HepG2 (cell line): ENCODE results near the gene ZNF276. TPM values are rescaled to one million over a fixed set of nuclear protein-coding genes. Genes with fewer than 3 reads are reported as not detected.

Source experiments
- ATAC-seq: fragments of 200-7000 bp; cut with Tn5 transposase; 3 replicates; pipeline ENCODE4 v1.9.1; 2020; ENCODE audit warnings: mild to moderate bottlenecking, moderate library complexity
- BruUV-seq: library from RNA; stranded (reverse); fragments of 400-500 nt; replicated peaks from 2 replicates; lab custom pipeline; 2021; lab: Mats Ljungman, UMichigan
- CTCF ChIA-PET: fragments of 300-600 bp; formaldehyde crosslinking; extraction: SDS; loops from one replicate; lab custom pipeline; 2021; ENCODE audit warnings: low total read pairs, inconsistent platforms, low intra/inter-chr PET ratio; lab: Yijun Ruan, JAX
- POLR2A ChIA-PET: fragments of 350-600 bp; sonication (Branson Sonifier 250); formaldehyde crosslinking; loops from one replicate; lab custom pipeline; 2020; ENCODE audit warnings: antibody characterized with exemption, inconsistent platforms; lab: Yijun Ruan, JAX
- DNase-seq: peaks from one replicate; pipeline ENCODE4 v3.0.0-alpha.2; 2015; ENCODE audit warnings: low spot score
- FAIRE-seq: peaks from 3 replicates; lab custom pipeline; 2011; peaks lifted over from hg19 to GRCh38; lab: Jason Lieb, UNC
- H2AFZ ChIP-seq: one replicate; pipeline ENCODE4 v1.6.1; 2011; ENCODE audit warnings: low read length, inconsistent platforms
- H3K27ac ChIP-seq: fragments of 300-600 bp; 3 replicates; pipeline ENCODE4 v1.8.0; 2011; ENCODE audit warnings: mixed run types, mild to moderate bottlenecking, mixed read lengths, low read length, inconsistent platforms; ENCODE audit not compliant: insufficient read depth; ENCODE audit errors: extremely low read length
- H3K27me3 ChIP-seq, 2 experiments: fragments of 200-600 bp in 1 of 2; 2 replicates in 1 of 2; 3 replicates in 1 of 2; pipeline versions ENCODE4 v1.6.0 to v1.8.0; 2011; ENCODE audit warnings: low read length in 2 of 2, mild to moderate bottlenecking in 2 of 2, moderate library complexity in 2 of 2, inconsistent platforms in 1 of 2; ENCODE audit not compliant: insufficient read depth in 2 of 2, control insufficient read depth in 1 of 2
- H3K36me3 ChIP-seq, 2 experiments: fragments of 200-600 bp in 1 of 2; replicated peaks in 1 of 2; 2 replicates in 1 of 2; 3 replicates in 1 of 2; pipeline versions ENCODE4 v1.5.1 to v1.8.0; 2011; ENCODE audit warnings: low read length in 2 of 2, inconsistent platforms in 1 of 2; ENCODE audit not compliant: insufficient read depth in 2 of 2, control insufficient read depth in 1 of 2
- H3K4me1 ChIP-seq: 2 replicates; pipeline ENCODE4 v1.5.1; 2012; ENCODE audit warnings: low read length, inconsistent platforms; ENCODE audit not compliant: insufficient read depth
- H3K4me2 ChIP-seq: 2 replicates; pipeline ENCODE4 v1.6.0; 2011; ENCODE audit warnings: low read depth, low read length, inconsistent platforms
- H3K4me3 ChIP-seq, 3 experiments: fragments of 200-600 bp in 1 of 3; sonication (generic), shearing (Covaris generic) in 1 of 3; replicated peaks in 1 of 3; 2 replicates each; pipeline ENCODE4 v1.5.1; 2011 to 2016; ENCODE audit warnings: low read length in 3 of 3, inconsistent platforms in 2 of 3, low read depth in 2 of 3, mild to moderate bottlenecking in 2 of 3, control low read depth in 1 of 3, mixed read lengths in 1 of 3; ENCODE audit not compliant: insufficient read depth in 1 of 3
- H3K79me2 ChIP-seq: one replicate; pipeline ENCODE4 v1.6.1; 2011; ENCODE audit warnings: low read length, inconsistent platforms; ENCODE audit not compliant: insufficient read depth
- H3K9ac ChIP-seq: 2 replicates; pipeline ENCODE4 v1.6.0; 2011; ENCODE audit warnings: mild to moderate bottlenecking, low read depth, low read length, inconsistent platforms; ENCODE audit not compliant: insufficient read depth
- H3K9me3 ChIP-seq: 2 replicates; pipeline ENCODE4 v1.5.1; 2012; ENCODE audit warnings: mild to moderate bottlenecking, low read length
- H4K20me1 ChIP-seq: 2 replicates; pipeline ENCODE4 v1.6.0; 2011; ENCODE audit warnings: inconsistent platforms, mild to moderate bottlenecking, low read length, moderate library complexity; ENCODE audit not compliant: insufficient read depth
- MAX ChIP-seq: IDR thresholded peaks from 2 replicates; pipeline ENCODE4 v1.6.1; 2012; ENCODE audit warnings: inconsistent platforms
- SNRNP70 ChIP-seq: fragments of 200-400 bp; formaldehyde crosslinking; IDR thresholded peaks from 2 replicates; pipeline ENCODE4 v1.6.1; 2017; ENCODE audit warnings: mild to moderate bottlenecking, low read depth, low read length, moderate library complexity
- TRIM24 ChIP-seq: sonication (generic); formaldehyde crosslinking; IDR thresholded peaks from 2 replicates; pipeline ENCODE4 v1.8.0; 2022; ENCODE audit warnings: mild to moderate bottlenecking, missing genetic modification reagents
- ZNF652 ChIP-seq: IDR thresholded peaks from 2 replicates; pipeline ENCODE4 v1.6.1; 2016; ENCODE audit warnings: low read depth, borderline replicate concordance
- ZNF891 ChIP-seq: sonication (generic); formaldehyde crosslinking; IDR thresholded peaks from 2 replicates; pipeline ENCODE4 v1.5.0; 2020; ENCODE audit warnings: mild to moderate bottlenecking, missing genetic modification reagents
- WGBS: methylation state at CpG from one replicate; pipeline ENCODE4 v1.1.6; 2017; ENCODE audit warnings: low lambda C conversion rate; 5-methylcytosine and 5-hydroxymethylcytosine counted together
- in situ Hi-C: cut with HindIII; loops from 2 replicates; pipeline ENCODE4 v1.10.0; 2017; ENCODE audit warnings: low pct_unique_long_range_greater_than_20kb; ENCODE audit not compliant: extremely low pct_ligation_motif_present
- intact Hi-C: fragments of 100-400 bp; cut with micrococcal nuclease; formaldehyde crosslinking; loops from one replicate; pipeline ENCODE4 v1.10.0; 2022; ENCODE audit not compliant: unreplicated experiment
- polyA plus RNA-seq, 8 experiments: library from polyadenylated mRNA; depleted of rRNA in 3 of 8; stranded (reverse) in 7 of 8; unstranded in 1 of 8; fragments of >200 nt; fragmentation: Illumina TruSeq in 4 of 8; extraction: Trizol in 4 of 8; gene quantifications; 2 replicates each; pipeline versions ENCODE4 v1.2.1 to v1.2.3, GENCODE V29; 2011 to 2016; ENCODE audit warnings: low read depth in 4 of 8, missing spikeins in 1 of 8, mixed read lengths in 1 of 8; ENCODE audit not compliant: insufficient read depth in 1 of 8
- total RNA-seq, 5 experiments: library from RNA; depleted of rRNA; stranded (reverse); fragments of >200 nt; fragmentation: Illumina TruSeq; extraction: Trizol; gene quantifications; 2 replicates each; pipeline ENCODE4 v1.2.3, GENCODE V29; 2016; ENCODE audit warnings: low read depth in 1 of 5
- TF ChIP-seq, protein P1 (sequence below): sonication (generic); formaldehyde crosslinking; IDR thresholded peaks from 2 replicates; pipeline ENCODE4 v1.4.0; 2020; ENCODE audit warnings: missing genetic modification reagents

ZNF276 gene
- total and polyA plus RNA-seq, 2 of the 13 experiments (the other 11 are each of a cell fraction or from before 2014, with no cell fraction given), result 17.7 to 18.0 TPM

GRCh38 chr16:89691231-89691985 is 29.9 kb upstream of the ZNF276 start:
- H3K9me3 ChIP-seq, result no peaks in the 10 kb centered on the region
- intact Hi-C loops (no loop called here), in situ Hi-C loops (no loop called here)
- no peaks in the 10 kb centered on the region for H4K20me1 ChIP-seq
- H3K9ac ChIP-seq, result 0 out of 2 replicates have a peak overlapping the region, but pooled peaks have one; percentile 9
- DNase-seq (no peak), ATAC-seq (no peak), FAIRE-seq (no peak)
- H2AFZ ChIP-seq, result no peak overlapping the region
- H3K27ac ChIP-seq, result no peak overlapping the region
- H3K79me2 ChIP-seq, result no peaks in the 10 kb centered on the region
- H3K4me1 ChIP-seq, result peaks cover 89% of the 10 kb centered on the region
- 86% methylated on average over 21 of the region's 21 CpGs for WGBS
- H3K36me3 ChIP-seq, result no peaks in the 10 kb centered on the region
- no peak overlapping the region for H3K4me3 ChIP-seq
- ChIA-PET POLR2A (interaction anchor here (0.5 to 2.3 kb wide), 3 partner anchors 9 to 63 kb away, joined by 3 to 16 read pairs (median 4); partner anchors contain the start of gene SPATA2L), CTCF (no interaction called here)
- H3K4me2 ChIP-seq, result peak overlapping the region; percentile 56
- H3K27me3 ChIP-seq, result no peaks in the 10 kb centered on the region
- TF ChIP-seq SNRNP70 (no peak), MAX (no peak), ZNF891 (CRISPR knock-in tag) (0 out of 2 replicates have a peak, but pooled peaks have one; percentile 31), TRIM24 (0 out of 2 replicates have a peak, but pooled peaks have one; percentile 4), ZNF652 (no peak)
- TF ChIP-seq, protein P1, sequence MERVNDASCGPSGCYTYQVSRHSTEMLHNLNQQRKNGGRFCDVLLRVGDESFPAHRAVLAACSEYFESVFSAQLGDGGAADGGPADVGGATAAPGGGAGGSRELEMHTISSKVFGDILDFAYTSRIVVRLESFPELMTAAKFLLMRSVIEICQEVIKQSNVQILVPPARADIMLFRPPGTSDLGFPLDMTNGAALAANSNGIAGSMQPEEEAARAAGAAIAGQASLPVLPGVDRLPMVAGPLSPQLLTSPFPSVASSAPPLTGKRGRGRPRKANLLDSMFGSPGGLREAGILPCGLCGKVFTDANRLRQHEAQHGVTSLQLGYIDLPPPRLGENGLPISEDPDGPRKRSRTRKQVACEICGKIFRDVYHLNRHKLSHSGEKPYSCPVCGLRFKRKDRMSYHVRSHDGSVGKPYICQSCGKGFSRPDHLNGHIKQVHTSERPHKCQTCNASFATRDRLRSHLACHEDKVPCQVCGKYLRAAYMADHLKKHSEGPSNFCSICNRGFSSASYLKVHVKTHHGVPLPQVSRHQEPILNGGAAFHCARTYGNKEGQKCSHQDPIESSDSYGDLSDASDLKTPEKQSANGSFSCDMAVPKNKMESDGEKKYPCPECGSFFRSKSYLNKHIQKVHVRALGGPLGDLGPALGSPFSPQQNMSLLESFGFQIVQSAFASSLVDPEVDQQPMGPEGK, result 0 out of 2 replicates have a peak, but pooled peaks have one; percentile 3
- BruUV-seq, result no TSS peak
